CD4-positive, alpha-beta T cell (primary cell): ENCODE data around the gene GPC6. TPM values are rescaled to one million over a fixed set of nuclear protein-coding genes. Genes with fewer than 3 reads are reported as not detected.

Source experiments
- ATAC-seq: fragments of 200-7000 bp; cut with Tn5 transposase; one replicate; pipeline ENCODE4 v1.10.0; 2022; ENCODE audit warnings: mild to moderate bottlenecking; ENCODE audit not compliant: poor library complexity
- CTCF ChIA-PET: fragments of 350-600 bp; sonication (Branson Sonifier 250); formaldehyde crosslinking; loops from one replicate; lab custom pipeline; 2021; ENCODE audit warnings: antibody characterized with exemption, inconsistent platforms; lab: Charles Lee
- POLR2A ChIA-PET: fragments of 350-600 bp; sonication (Branson Sonifier 250); formaldehyde crosslinking; loops from one replicate; lab custom pipeline; 2021; ENCODE audit warnings: antibody characterized with exemption, inconsistent platforms; lab: Charles Lee
- DNase-seq, 14 experiments: peaks; one replicate each; pipeline ENCODE4 v3.0.0-alpha.2; 2013 to 2020; ENCODE audit warnings: mixed read lengths in 2 of 14
- H3K27ac ChIP-seq, 2 donors: one replicate each; pipeline versions ENCODE4 v1.5.1 to v1.7.0; 2013; ENCODE audit warnings: low read length in 2 of 2, low read depth in 1 of 2, mild to moderate bottlenecking in 1 of 2
- H3K27me3 ChIP-seq, 2 experiments: 1 replicate in 1 of 2; 2 replicates in 1 of 2; pipeline versions ENCODE4 v1.6.1 to v1.7.0; 2013; ENCODE audit warnings: low read length in 2 of 2, control low read depth in 1 of 2, mild to moderate bottlenecking in 1 of 2, moderate library complexity in 1 of 2; ENCODE audit not compliant: insufficient read depth in 2 of 2, control insufficient read depth in 1 of 2
- H3K36me3 ChIP-seq: one replicate; pipeline ENCODE4 v1.6.1; 2013; ENCODE audit warnings: low read length, control low read depth; ENCODE audit not compliant: insufficient read depth
- H3K4me1 ChIP-seq: one replicate; pipeline ENCODE4 v1.6.1; 2013; ENCODE audit warnings: low read length, control low read depth; ENCODE audit not compliant: insufficient read depth
- H3K4me3 ChIP-seq: one replicate; pipeline ENCODE4 v1.5.1; 2013; ENCODE audit warnings: mild to moderate bottlenecking, low read length, moderate library complexity
- H3K9me3 ChIP-seq, 2 experiments: 1 replicate in 1 of 2; 2 replicates in 1 of 2; pipeline versions ENCODE4 v1.6.1 to v1.7.0; 2013; ENCODE audit warnings: low read length in 2 of 2, mild to moderate bottlenecking in 2 of 2, control low read depth in 1 of 2, moderate library complexity in 1 of 2; ENCODE audit not compliant: control insufficient read depth in 1 of 2, insufficient read depth in 1 of 2
- H3K27ac Mint-ChIP-seq: one replicate; pipeline ENCODE4 v1.8.0; 2020; ENCODE audit warnings: mixed read lengths
- H3K27me3 Mint-ChIP-seq: one replicate; pipeline ENCODE4 v1.8.0; 2021; ENCODE audit warnings: mixed read lengths
- H3K36me3 Mint-ChIP-seq: one replicate; pipeline ENCODE4 v1.8.0; 2021; ENCODE audit warnings: low read depth, mixed read lengths
- H3K4me1 Mint-ChIP-seq: one replicate; pipeline ENCODE4 v1.8.0; 2021; ENCODE audit warnings: low read depth, mixed read lengths
- H3K4me3 Mint-ChIP-seq: one replicate; pipeline ENCODE4 v1.8.0; 2020; ENCODE audit warnings: mild to moderate bottlenecking, mixed read lengths
- H3K9me3 Mint-ChIP-seq: one replicate; pipeline ENCODE4 v1.8.0; 2020; ENCODE audit warnings: mixed read lengths
- intact Hi-C, 2 experiments: fragments of 100-400 bp; cut with DNase I in 1 of 2; cut with micrococcal nuclease in 1 of 2; formaldehyde crosslinking; loops; one replicate each; pipeline versions ENCODE4 v1.15.1 to v1.9.0; 2023 to 2025; cut with DNase I, micrococcal nuclease
- total RNA-seq, 174 experiments: library from RNA in 2 of 174; stranded (reverse) in 2 of 174; gene quantifications; one replicate each; pipeline ENCODE4 v1.2.3 and lab custom pipeline; 2021 to 2026
- TF ChIP-seq, protein P1 (sequence below): fragments of 200-600 bp; IDR thresholded peaks from one replicate; pipeline ENCODE4 v1.8.0; 2022; ENCODE audit warnings: antibody characterized with exemption, mild to moderate bottlenecking

Gene GPC6
- total RNA-seq, 2 experiments from 2014 or later = not detected

DNA sequence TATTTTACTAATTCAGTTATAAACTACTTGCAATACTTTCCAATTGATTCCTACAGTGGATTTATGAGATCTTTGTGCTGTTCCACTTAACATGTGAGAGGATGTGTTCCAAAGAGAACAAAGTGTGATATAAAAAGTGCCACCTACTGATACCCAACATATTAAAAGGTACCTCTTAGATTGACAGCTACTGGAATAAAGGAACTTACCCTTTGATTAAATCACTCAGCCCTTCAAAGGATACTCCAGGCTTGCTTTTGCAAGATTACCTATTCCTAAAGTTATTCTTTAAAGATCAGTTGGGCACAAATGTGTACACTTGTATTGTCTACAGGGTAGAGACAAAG lies 1187.0 kb downstream of the GPC6 start:
- peaks cover 43% of the 10 kb centered on the region for H3K27me3 Mint-ChIP-seq
- ATAC-seq (no peak), DNase-seq (no peak)
- peaks cover 9% of the 10 kb centered on the region for H3K9me3 Mint-ChIP-seq
- H3K4me3 Mint-ChIP-seq = no peak overlapping the region
- ChIA-PET POLR2A (no interaction called here), CTCF (no interaction called here)
- Histone ChIP-seq H3K9me3 (no peaks in the 10 kb centered on the region), H3K36me3 (no peaks in the 10 kb centered on the region), H3K4me1 (no peaks in the 10 kb centered on the region), H3K4me3 (no peak overlapping the region), H3K27me3 (peaks cover 0 to 5% of the 10 kb centered on the region in 2 experiments), H3K27ac (no peak overlapping the region)
- no peak overlapping the region for H3K27ac Mint-ChIP-seq
- TF ChIP-seq, protein P1, sequence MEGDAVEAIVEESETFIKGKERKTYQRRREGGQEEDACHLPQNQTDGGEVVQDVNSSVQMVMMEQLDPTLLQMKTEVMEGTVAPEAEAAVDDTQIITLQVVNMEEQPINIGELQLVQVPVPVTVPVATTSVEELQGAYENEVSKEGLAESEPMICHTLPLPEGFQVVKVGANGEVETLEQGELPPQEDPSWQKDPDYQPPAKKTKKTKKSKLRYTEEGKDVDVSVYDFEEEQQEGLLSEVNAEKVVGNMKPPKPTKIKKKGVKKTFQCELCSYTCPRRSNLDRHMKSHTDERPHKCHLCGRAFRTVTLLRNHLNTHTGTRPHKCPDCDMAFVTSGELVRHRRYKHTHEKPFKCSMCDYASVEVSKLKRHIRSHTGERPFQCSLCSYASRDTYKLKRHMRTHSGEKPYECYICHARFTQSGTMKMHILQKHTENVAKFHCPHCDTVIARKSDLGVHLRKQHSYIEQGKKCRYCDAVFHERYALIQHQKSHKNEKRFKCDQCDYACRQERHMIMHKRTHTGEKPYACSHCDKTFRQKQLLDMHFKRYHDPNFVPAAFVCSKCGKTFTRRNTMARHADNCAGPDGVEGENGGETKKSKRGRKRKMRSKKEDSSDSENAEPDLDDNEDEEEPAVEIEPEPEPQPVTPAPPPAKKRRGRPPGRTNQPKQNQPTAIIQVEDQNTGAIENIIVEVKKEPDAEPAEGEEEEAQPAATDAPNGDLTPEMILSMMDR = no peak
- H3K36me3 Mint-ChIP-seq = peaks cover 9% of the 10 kb centered on the region
- H3K4me1 Mint-ChIP-seq = peaks cover 4% of the 10 kb centered on the region
- intact Hi-C loops = no loop called here

DNA sequence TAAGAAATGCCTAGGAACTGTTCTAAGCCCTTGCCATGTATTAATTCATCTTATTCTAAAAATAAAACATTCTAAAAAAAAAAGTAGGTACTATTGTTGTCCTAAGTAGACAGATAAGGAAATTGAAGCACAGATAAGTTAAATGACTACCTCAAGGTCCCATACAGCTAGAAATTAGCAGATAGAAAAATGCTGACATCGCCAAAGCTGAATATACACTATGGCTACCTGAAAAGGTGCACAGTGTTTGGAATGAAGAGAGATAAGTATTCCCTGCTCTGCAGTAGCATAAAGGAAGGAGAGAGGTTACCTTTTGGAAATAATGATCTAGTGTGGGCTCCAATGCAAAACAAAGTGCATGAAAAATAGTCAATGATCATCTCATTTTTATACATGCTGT lies 1187.5 kb downstream of the GPC6 start:
- Mint-ChIP-seq H3K27me3 (peaks cover 37% of the 10 kb centered on the region), H3K4me1 (peaks cover 9% of the 10 kb centered on the region), H3K36me3 (peaks cover 9% of the 10 kb centered on the region), H3K27ac (no peak overlapping the region), H3K4me3 (no peak overlapping the region), H3K9me3 (peaks cover 9% of the 10 kb centered on the region)
- ChIA-PET POLR2A (no interaction called here), CTCF (no interaction called here)
- Histone ChIP-seq H3K27me3 (peaks cover 0 to 2% of the 10 kb centered on the region in 2 experiments), H3K4me1 (peaks cover 2% of the 10 kb centered on the region), H3K27ac (no peak overlapping the region), H3K36me3 (no peaks in the 10 kb centered on the region), H3K4me3 (no peak overlapping the region), H3K9me3 (no peaks in the 10 kb centered on the region)
- intact Hi-C loops = no loop called here
- DNase-seq (no peak), ATAC-seq (no peak)
- TF ChIP-seq, protein P1 = no peak

DNA sequence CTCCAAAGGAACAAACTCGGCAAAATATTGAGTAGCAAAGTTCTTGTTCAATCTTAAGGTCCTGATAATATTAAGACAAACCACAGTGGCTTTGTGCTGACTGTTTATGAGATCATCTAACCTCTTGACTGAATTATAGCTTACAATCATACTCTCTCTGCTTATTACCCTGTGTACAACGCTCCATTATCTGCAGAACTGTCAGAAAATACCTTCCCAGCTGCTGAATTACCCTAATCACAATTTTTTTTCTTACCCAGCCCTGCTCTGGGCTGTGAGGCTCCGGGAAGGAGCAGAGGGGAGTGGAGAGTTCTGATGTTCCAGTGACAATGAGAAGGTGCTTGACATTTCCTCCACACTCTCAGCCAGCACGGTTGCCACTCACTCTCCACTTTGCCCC lies 1188.1 kb downstream of the GPC6 start:
- H3K27ac Mint-ChIP-seq = no peak overlapping the region
- no peaks in the 10 kb centered on the region for H3K27me3 ChIP-seq
- peaks cover 9% of the 10 kb centered on the region for H3K36me3 Mint-ChIP-seq
- no peak overlapping the region for H3K4me3 Mint-ChIP-seq
- TF ChIP-seq, protein P1 = no peak
- intact Hi-C loops = no loop called here
- no peak overlapping the region for H3K4me3 ChIP-seq
- peaks cover 34% of the 10 kb centered on the region for H3K27me3 Mint-ChIP-seq
- peaks cover 2% of the 10 kb centered on the region for H3K4me1 ChIP-seq
- no peak for ATAC-seq
- H3K4me1 Mint-ChIP-seq = peaks cover 15% of the 10 kb centered on the region
- H3K9me3 ChIP-seq = no peaks in the 10 kb centered on the region
- no peak for DNase-seq
- H3K9me3 Mint-ChIP-seq = peaks cover 9% of the 10 kb centered on the region
- ChIA-PET CTCF (interaction anchor here (0.7 kb wide), 1 partner anchor 8 kb away, joined by 3 read pairs; no protein-coding TSS in a partner anchor), POLR2A (no interaction called here)
- no peaks in the 10 kb centered on the region for H3K36me3 ChIP-seq
- H3K27ac ChIP-seq = no peak overlapping the region
